ENCODE results near the gene TEX29. TPM values are rescaled to one million over a fixed set of nuclear protein-coding genes. Genes with fewer than 3 reads are reported as not detected.

The TEX29 gene
- total RNA-seq, 1 donor from 2014 or later, result not detected

- DNase-seq, result no peak
- Histone ChIP-seq H3K36me3 (no peaks in the 10 kb centered on the region), H3K27ac (replicated peaks) (no peak overlapping the region), H3K27me3 (ENCODE audit: low read depth) (peaks cover 50% of the 10 kb centered on the region), H3K4me3 (no peak overlapping the region), H3K9me3 (replicated peaks) (no peaks in the 10 kb centered on the region), H3K4me1 (no peaks in the 10 kb centered on the region)
- intact Hi-C loops (cut with micrococcal nuclease), result no loop called here
- no peak for TF ChIP-seq CTCF (IDR thresholded peaks at IDR 0.05; ENCODE audit: borderline replicate concordance)
Measured at GRCh38 chr13:111393221-111393790, 72.9 kb downstream of the TEX29 start.

Other genes with a start within 250 kb of the TEX29 start
- 35.9 TPM for gene ARHGEF7, start 205.3 kb upstream of the TEX29 start, total RNA-seq

Measured in left ventricle myocardium inferior (tissue), 1 donor.